Esophagus squamous epithelium (tissue), 4 donors: ENCODE results near the gene FTCD.
"Not testable (repeated sequence)": the region's sequence is repeated elsewhere in the genome, so short reads cannot be mapped to it uniquely, and the experiment has no call there.

ENCODE experiments used
- CTCF ChIP-seq, 6 experiments: fragments of 450-650 bp in 4 of 6; fragments of 200-600 bp in 2 of 6; sonication (generic) in 2 of 6; IDR thresholded peaks; one replicate each; pipeline ENCODE4 v1.5.1; 2016 to 2019; ENCODE audit warnings: antibody characterized with exemption in 6 of 6, mild to moderate bottlenecking in 4 of 6, moderate library complexity in 4 of 6
- POLR2A ChIP-seq, 4 donors: fragments of 450-650 bp; IDR thresholded peaks; one replicate each; pipeline ENCODE4 v1.6.1; 2017; ENCODE audit warnings: antibody characterized with exemption in 4 of 4, mild to moderate bottlenecking in 4 of 4, moderate library complexity in 3 of 4

GRCh38 chr21:46200877-46201803, 45.8 kb upstream of the FTCD start:
- not testable (repeated sequence) for TF ChIP-seq CTCF, POLR2A (IDR thresholded peaks at IDR 0.05)
